ENCODE results near the gene TTLL11. TPM values are rescaled to one million over a fixed set of nuclear protein-coding genes. Genes with fewer than 3 reads are reported as not detected.

TTLL11 gene
- total and polyA plus RNA-seq, 2 experiments from 2014 or later: 5.1 to 6.3 TPM

GRCh38 chr9:121942313-121942712 is 150.8 kb downstream of the TTLL11 start:
- H3K4me3 ChIP-seq: no peak overlapping the region
- in situ Hi-C loops (cut with MboI): no loop called here
- 95 to 97% methylated on average over 7 of the region's 7 CpGs for WGBS, 2 experiments (ENCODE audit: low coverage in 1 of 2, low lambda C conversion rate in 2 of 2, missing lambda C conversion rate in 2 of 2)
- no peaks in the 10 kb centered on the region for H3K27me3 ChIP-seq (replicated peaks; ENCODE audit: insufficient read depth)
- peaks cover 23% of the 10 kb centered on the region for H3F3A ChIP-seq (ENCODE audit: insufficient read depth)
- H3K79me2 ChIP-seq (ENCODE audit: insufficient read depth): no peaks in the 10 kb centered on the region
- no peak overlapping the region for H3K27ac ChIP-seq
- H3K4me2 ChIP-seq (ENCODE audit: unreplicated experiment): no peak overlapping the region
- no peaks in the 10 kb centered on the region for H3K9me3 ChIP-seq (ENCODE audit: low read depth)
- no peaks in the 10 kb centered on the region for H3K9me2 ChIP-seq (ENCODE audit: insufficient read depth)
- peaks cover 28% of the 10 kb centered on the region for H3K4me1 ChIP-seq (ENCODE audit: insufficient read depth)
- H4K20me1 ChIP-seq (ENCODE audit: insufficient read depth): no peaks in the 10 kb centered on the region
- no peak for DNase-seq
- H3K36me3 ChIP-seq (ENCODE audit: low read depth): no peaks in the 10 kb centered on the region
- no peak overlapping the region for H3K9ac ChIP-seq
- H2AFZ ChIP-seq: no peak overlapping the region
- TF ChIP-seq EZH2phosphoT487 (IDR thresholded peaks at IDR 0.05; ENCODE audit: insufficient read depth, low read depth) (no peak), EZH2 (IDR thresholded peaks at IDR 0.05; ENCODE audit: insufficient read depth, poor library complexity, severe bottlenecking) (no peak)

DNA sequence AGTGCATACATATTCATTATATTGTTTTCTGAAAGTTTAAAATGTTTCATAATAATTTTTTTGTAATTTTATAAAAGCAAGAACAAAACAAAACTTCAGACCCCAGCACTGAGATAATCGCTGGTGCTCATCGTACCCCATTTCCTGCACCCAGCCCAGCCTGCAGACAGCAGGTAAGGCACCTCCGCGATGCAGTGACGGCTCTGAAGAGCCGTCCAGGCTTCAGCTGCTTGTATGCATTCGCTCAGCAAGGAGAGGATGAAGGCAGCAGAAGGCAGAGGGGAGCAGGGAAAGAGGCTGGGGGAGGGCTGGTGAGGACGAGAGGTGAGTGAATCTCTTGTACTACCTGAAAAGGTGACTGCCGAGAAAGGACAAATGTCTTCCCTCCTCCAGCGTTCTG is 153.5 kb downstream of the TTLL11 start:
- in situ Hi-C loops (cut with MboI): no loop called here

GRCh38 chr9:121938621-121939020 is 154.5 kb downstream of the TTLL11 start:
- Histone ChIP-seq H3K27me3 (replicated peaks; ENCODE audit: insufficient read depth) (no peaks in the 10 kb centered on the region), H3F3A (ENCODE audit: insufficient read depth) (peaks cover 4% of the 10 kb centered on the region), H3K36me3 (ENCODE audit: low read depth) (no peaks in the 10 kb centered on the region), H3K4me3 (no peak overlapping the region), H3K27ac (no peak overlapping the region), H4K20me1 (ENCODE audit: insufficient read depth) (no peaks in the 10 kb centered on the region), H2AFZ (no peak overlapping the region), H3K79me2 (ENCODE audit: insufficient read depth) (no peaks in the 10 kb centered on the region), H3K9ac (no peak overlapping the region), H3K4me1 (ENCODE audit: insufficient read depth) (peaks cover 1% of the 10 kb centered on the region), H3K9me2 (ENCODE audit: insufficient read depth) (no peaks in the 10 kb centered on the region), H3K9me3 (ENCODE audit: low read depth) (no peaks in the 10 kb centered on the region), H3K4me2 (ENCODE audit: unreplicated experiment) (no peak overlapping the region)
- TF ChIP-seq EZH2 (IDR thresholded peaks at IDR 0.05; ENCODE audit: insufficient read depth, poor library complexity, severe bottlenecking): no peak
- WGBS, 2 experiments (ENCODE audit: low coverage in 1 of 2, low lambda C conversion rate in 2 of 2, missing lambda C conversion rate in 2 of 2): 86 to 89% methylated on average over 3 of the region's 3 CpGs
- in situ Hi-C loops (cut with MboI): no loop called here
- no peak for DNase-seq

More for the DNA sequence above, 153.5 kb downstream of the TTLL11 start:
- Histone ChIP-seq H3K9me3 (ENCODE audit: low read depth) (no peaks in the 10 kb centered on the region), H3K27ac (no peak overlapping the region), H3K4me2 (ENCODE audit: unreplicated experiment) (no peak overlapping the region), H3K27me3 (replicated peaks; ENCODE audit: insufficient read depth) (no peaks in the 10 kb centered on the region), H3K9ac (no peak overlapping the region), H4K20me1 (ENCODE audit: insufficient read depth) (no peaks in the 10 kb centered on the region), H2AFZ (no peak overlapping the region), H3F3A (ENCODE audit: insufficient read depth) (peaks cover 14% of the 10 kb centered on the region), H3K4me3 (no peak overlapping the region), H3K36me3 (ENCODE audit: low read depth) (no peaks in the 10 kb centered on the region), H3K9me2 (ENCODE audit: insufficient read depth) (no peaks in the 10 kb centered on the region), H3K79me2 (ENCODE audit: insufficient read depth) (no peaks in the 10 kb centered on the region), H3K4me1 (ENCODE audit: insufficient read depth) (peaks cover 11% of the 10 kb centered on the region)
- 89 to 92% methylated on average over 10 of the region's 10 CpGs for WGBS, 2 experiments (ENCODE audit: low coverage in 1 of 2, low lambda C conversion rate in 2 of 2, missing lambda C conversion rate in 2 of 2)
- TF ChIP-seq EZH2phosphoT487 (IDR thresholded peaks at IDR 0.05; ENCODE audit: insufficient read depth, low read depth) (no peak), EZH2 (IDR thresholded peaks at IDR 0.05; ENCODE audit: insufficient read depth, poor library complexity, severe bottlenecking) (no peak)
- no peak for DNase-seq

DNA sequence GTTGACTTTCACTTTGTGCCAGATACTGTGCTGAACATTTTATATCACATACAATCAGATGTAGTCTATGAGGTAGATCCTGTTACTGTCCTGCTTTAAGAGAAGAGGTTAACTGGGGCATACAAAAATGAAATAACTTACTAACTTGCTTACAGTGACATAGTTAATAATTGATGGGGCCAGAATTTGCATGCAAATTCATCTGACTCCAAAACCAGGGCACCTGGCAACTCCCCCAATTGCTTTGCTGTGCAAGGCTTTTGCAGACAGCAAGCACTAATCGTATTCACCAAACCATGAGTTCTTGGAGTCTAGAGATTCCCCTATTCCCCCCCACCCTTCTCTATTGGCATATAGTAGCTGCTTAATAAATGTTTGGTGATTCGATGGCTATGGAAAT is 155.9 kb downstream of the TTLL11 start:
- no peak overlapping the region for H3K9ac ChIP-seq
- in situ Hi-C loops (cut with MboI): no loop called here
- TF ChIP-seq EZH2phosphoT487 (IDR thresholded peaks at IDR 0.05; ENCODE audit: insufficient read depth, low read depth) (no peak), EZH2 (IDR thresholded peaks at IDR 0.05; ENCODE audit: insufficient read depth, poor library complexity, severe bottlenecking) (no peak)

GRCh38 chr9:121935739-121936138 is 157.4 kb downstream of the TTLL11 start:
- Histone ChIP-seq H3F3A (ENCODE audit: insufficient read depth) (no peaks in the 10 kb centered on the region), H2AFZ (no peak overlapping the region), H3K79me2 (ENCODE audit: insufficient read depth) (no peaks in the 10 kb centered on the region), H3K4me2 (ENCODE audit: unreplicated experiment) (no peak overlapping the region), H3K9ac (no peak overlapping the region), H3K4me1 (ENCODE audit: insufficient read depth) (no peaks in the 10 kb centered on the region), H3K9me2 (ENCODE audit: insufficient read depth) (no peaks in the 10 kb centered on the region), H3K36me3 (ENCODE audit: low read depth) (no peaks in the 10 kb centered on the region), H3K27me3 (replicated peaks; ENCODE audit: insufficient read depth) (no peaks in the 10 kb centered on the region), H3K27ac (no peak overlapping the region), H4K20me1 (ENCODE audit: insufficient read depth) (no peaks in the 10 kb centered on the region), H3K4me3 (no peak overlapping the region), H3K9me3 (ENCODE audit: low read depth) (no peaks in the 10 kb centered on the region)
- no peak for TF ChIP-seq EZH2 (IDR thresholded peaks at IDR 0.05; ENCODE audit: insufficient read depth, poor library complexity, severe bottlenecking)
- no peak for TF ChIP-seq EZH2phosphoT487 (IDR thresholded peaks at IDR 0.05; ENCODE audit: insufficient read depth, low read depth)
- DNase-seq: no peak
- 93 to 98% methylated on average over 9 of the region's 9 CpGs for WGBS, 2 experiments (ENCODE audit: low coverage in 1 of 2, low lambda C conversion rate in 2 of 2, missing lambda C conversion rate in 2 of 2)
- in situ Hi-C loops (cut with MboI): no loop called here

More for the DNA sequence above, 155.9 kb downstream of the TTLL11 start:
- no peaks in the 10 kb centered on the region for H3K36me3 ChIP-seq (ENCODE audit: low read depth)
- H3K79me2 ChIP-seq (ENCODE audit: insufficient read depth): no peaks in the 10 kb centered on the region
- no peaks in the 10 kb centered on the region for H3K9me3 ChIP-seq (ENCODE audit: low read depth)
- no peaks in the 10 kb centered on the region for H3K27me3 ChIP-seq (replicated peaks; ENCODE audit: insufficient read depth)
- no peak overlapping the region for H3K27ac ChIP-seq
- no peak overlapping the region for H3K4me2 ChIP-seq (ENCODE audit: unreplicated experiment)
- DNase-seq: no peak
- no peaks in the 10 kb centered on the region for H3K9me2 ChIP-seq (ENCODE audit: insufficient read depth)
- no peaks in the 10 kb centered on the region for H4K20me1 ChIP-seq (ENCODE audit: insufficient read depth)
- no peaks in the 10 kb centered on the region for H3F3A ChIP-seq (ENCODE audit: insufficient read depth)
- 92 to 94% methylated on average over 2 of the region's 2 CpGs for WGBS, 2 experiments (ENCODE audit: low coverage in 1 of 2, low lambda C conversion rate in 2 of 2, missing lambda C conversion rate in 2 of 2)
- no peaks in the 10 kb centered on the region for H3K4me1 ChIP-seq (ENCODE audit: insufficient read depth)
- no peak overlapping the region for H3K4me3 ChIP-seq
- no peak overlapping the region for H2AFZ ChIP-seq
